ENCODE data around the gene MTOR. TPM values are rescaled to one million over a fixed set of nuclear protein-coding genes. Genes with fewer than 3 reads are reported as not detected.

The MTOR gene
- total RNA-seq, 6 donors from 2014 or later, result 27.5 to 61.0 (median 33.1) TPM

- DNase-seq, result no peak
- no peak overlapping the region for H3K4me3 ChIP-seq
- TF ChIP-seq CTCF (IDR thresholded peaks at IDR 0.05), result no peak
- TF ChIP-seq POLR2A (IDR thresholded peaks at IDR 0.05), result no peak
- no peak for TF ChIP-seq EP300 (IDR thresholded peaks at IDR 0.05)
- TF ChIP-seq POLR2AphosphoS5 (IDR thresholded peaks at IDR 0.05), result no peak
- WGBS, 2 donors, result 87 to 89% methylated on average over 5 of the region's 5 CpGs
- H3K36me3 ChIP-seq, result peaks cover 52 to 97% (median 90%) of the 10 kb centered on the region in 4 donors
- no peak overlapping the region for H3K27ac ChIP-seq
- no peaks in the 10 kb centered on the region for H3K27me3 ChIP-seq
- no peaks in the 10 kb centered on the region for H3K9me3 ChIP-seq
- no peak for ATAC-seq (ENCODE audit: low FRiP score in 2 of 2)
- no peaks in the 10 kb centered on the region for H3K4me1 ChIP-seq
Observed at GRCh38 chr1:11126569-11126968, 135.8 kb downstream of the MTOR start.

GRCh38 chr1:11125931-11126330, 136.4 kb downstream of the MTOR start:
- DNase-seq (no peak), ATAC-seq (ENCODE audit: low FRiP score in 2 of 2) (no peak)
- H3K4me1 ChIP-seq, result no peaks in the 10 kb centered on the region
- peaks cover 52 to 98% (median 91%) of the 10 kb centered on the region in 4 donors for H3K36me3 ChIP-seq
- 89 to 92% methylated on average over 5 of the region's 5 CpGs for WGBS, 2 donors
- no peaks in the 10 kb centered on the region for H3K27me3 ChIP-seq
- H3K27ac ChIP-seq, result no peak overlapping the region
- no peak overlapping the region for H3K4me3 ChIP-seq
- no peak for TF ChIP-seq POLR2A (IDR thresholded peaks at IDR 0.05)
- TF ChIP-seq CTCF (IDR thresholded peaks at IDR 0.05), result no peak
- TF ChIP-seq POLR2AphosphoS5 (IDR thresholded peaks at IDR 0.05), result no peak
- TF ChIP-seq EP300 (IDR thresholded peaks at IDR 0.05), result no peak
- no peaks in the 10 kb centered on the region for H3K9me3 ChIP-seq

GRCh38 chr1:11124965-11125364, 137.4 kb downstream of the MTOR start:
- TF ChIP-seq POLR2AphosphoS5 (IDR thresholded peaks at IDR 0.05), result no peak
- Histone ChIP-seq H3K36me3 (peaks cover 47 to 98% (median 88%) of the 10 kb centered on the region in 4 donors), H3K9me3 (no peaks in the 10 kb centered on the region), H3K27ac (no peak overlapping the region), H3K27me3 (no peaks in the 10 kb centered on the region), H3K4me3 (no peak overlapping the region), H3K4me1 (no peaks in the 10 kb centered on the region)
- ATAC-seq (ENCODE audit: low FRiP score in 2 of 2), result no peak
- no peak for DNase-seq
- WGBS, 2 donors, result 89 to 95% methylated on average over 3 of the region's 3 CpGs

GRCh38 chr1:11116318-11116717, 146.0 kb downstream of the MTOR start:
- H3K4me1 ChIP-seq, result no peaks in the 10 kb centered on the region
- no peaks in the 10 kb centered on the region for H3K27me3 ChIP-seq
- no peak for TF ChIP-seq POLR2AphosphoS5 (IDR thresholded peaks at IDR 0.05)
- H3K36me3 ChIP-seq, result peaks cover 18 to 90% (median 66%) of the 10 kb centered on the region in 4 donors
- WGBS, 2 donors, result 91 to 98% methylated on average over 2 of the region's 2 CpGs
- ATAC-seq (ENCODE audit: low FRiP score in 2 of 2) (no peak), DNase-seq (no peak)
- H3K9me3 ChIP-seq, result no peaks in the 10 kb centered on the region
- H3K27ac ChIP-seq, result no peak overlapping the region
- H3K4me3 ChIP-seq, result no peak overlapping the region

- Histone ChIP-seq H3K27ac (no peak overlapping the region), H3K27me3 (no peaks in the 10 kb centered on the region), H3K4me3 (no peak overlapping the region), H3K4me1 (no peaks in the 10 kb centered on the region), H3K36me3 (peaks cover 18 to 89% (median 63%) of the 10 kb centered on the region in 4 donors), H3K9me3 (no peaks in the 10 kb centered on the region)
- DNase-seq (no peak), ATAC-seq (ENCODE audit: low FRiP score in 2 of 2) (no peak)
- TF ChIP-seq POLR2A (IDR thresholded peaks at IDR 0.05), result no peak
- no peak for TF ChIP-seq CTCF (IDR thresholded peaks at IDR 0.05)
- no peak for TF ChIP-seq POLR2AphosphoS5 (IDR thresholded peaks at IDR 0.05)
- no peak for TF ChIP-seq EP300 (IDR thresholded peaks at IDR 0.05)
- WGBS, 2 donors, result 75 to 81% methylated on average over 3 of the region's 3 CpGs
Observed at GRCh38 chr1:11114966-11115365, 147.4 kb downstream of the MTOR start.

- 79 to 80% methylated on average over 7 of the region's 7 CpGs for WGBS, 2 donors
- no peaks in the 10 kb centered on the region for H3K4me1 ChIP-seq
- TF ChIP-seq CTCF (IDR thresholded peaks at IDR 0.05) (no peak), POLR2AphosphoS5 (IDR thresholded peaks at IDR 0.05) (no peak), EP300 (IDR thresholded peaks at IDR 0.05) (no peak), POLR2A (IDR thresholded peaks at IDR 0.05) (no peak)
- H3K9me3 ChIP-seq, result no peaks in the 10 kb centered on the region
- H3K36me3 ChIP-seq, result peaks cover 22 to 83% (median 67%) of the 10 kb centered on the region in 4 donors
- ATAC-seq (ENCODE audit: low FRiP score in 2 of 2), result no peak
- no peaks in the 10 kb centered on the region for H3K27me3 ChIP-seq
- no peak overlapping the region for H3K4me3 ChIP-seq
- H3K27ac ChIP-seq, result no peak overlapping the region
- DNase-seq, result no peak
Observed at GRCh38 chr1:11109047-11109760, 153.1 kb downstream of the MTOR start.
